NCI-H2107 (cell line): ENCODE measurements around the gene TRMO.

ENCODE experiments used
- DNase-seq: peaks from one replicate; lab custom pipeline; 2025; lab: John Stamatoyannopoulos, UW

TRMO gene

DNA sequence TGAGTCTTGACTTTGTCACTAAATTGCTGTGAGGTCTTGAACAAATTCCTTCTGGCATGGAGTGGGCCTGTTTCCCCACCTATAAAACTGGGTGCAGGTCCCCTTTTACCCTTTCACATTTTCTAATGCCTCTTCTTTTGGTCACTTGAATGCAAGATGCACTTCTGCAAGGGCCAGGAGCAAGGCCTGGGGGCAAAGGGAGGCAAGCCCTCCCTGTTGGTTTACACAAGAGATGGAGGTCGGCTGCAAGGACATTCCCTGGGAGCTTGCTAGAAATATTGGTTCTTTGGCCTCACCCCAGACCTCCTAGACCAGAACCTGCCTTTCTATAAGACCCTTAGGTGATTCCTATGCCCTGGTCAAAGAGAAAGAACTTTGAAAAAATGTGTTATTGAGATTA, 63.5 kb downstream of the TRMO start:
- no peak for DNase-seq

- DNase-seq: no peak
These were observed 63.9 kb downstream of the TRMO start for GRCh38 chr9:97858393-97858713.

- no peak for DNase-seq
These were observed 64.5 kb downstream of the TRMO start for GRCh38 chr9:97857606-97858392.

DNA sequence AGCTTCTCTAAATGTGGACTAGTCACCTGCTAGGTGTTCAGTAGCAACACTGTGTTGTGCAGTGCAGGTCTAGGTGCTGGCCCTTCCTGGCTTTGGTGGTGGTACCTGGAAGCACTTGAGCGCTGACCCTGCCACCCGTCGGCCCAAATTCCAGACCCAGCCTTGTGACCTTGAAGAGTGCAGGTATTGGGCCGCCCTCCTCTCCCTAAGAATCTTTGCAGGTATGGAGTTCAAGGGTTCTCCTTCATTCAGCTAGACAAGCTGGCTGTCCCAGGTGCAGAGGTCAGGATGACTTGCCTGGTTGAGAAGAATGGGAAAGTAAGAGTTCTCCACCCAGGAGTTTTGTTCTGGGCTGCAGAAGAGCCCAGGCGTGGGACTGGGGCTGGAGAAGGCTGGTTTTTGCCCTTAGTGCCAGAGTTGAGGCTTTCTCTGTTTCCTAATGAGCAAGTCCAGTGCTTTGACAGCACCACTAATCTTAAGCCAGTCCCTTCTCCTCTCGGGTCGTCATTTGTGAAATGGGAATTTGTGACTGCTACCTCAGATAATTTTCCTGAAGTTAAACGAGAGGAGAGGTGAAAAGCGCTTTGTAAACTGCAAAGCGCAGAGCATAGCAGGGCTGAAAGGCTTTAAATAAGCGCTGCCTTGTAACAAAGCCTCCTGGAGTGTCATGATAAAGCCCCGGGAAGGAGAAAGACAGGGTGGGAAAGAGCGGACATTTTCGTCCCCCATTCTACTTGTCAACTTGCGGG, 65.3 kb downstream of the TRMO start:
- no peak for DNase-seq

- DNase-seq: no peak
These were observed 66.4 kb downstream of the TRMO start for GRCh38 chr9:97855899-97856298.

DNA sequence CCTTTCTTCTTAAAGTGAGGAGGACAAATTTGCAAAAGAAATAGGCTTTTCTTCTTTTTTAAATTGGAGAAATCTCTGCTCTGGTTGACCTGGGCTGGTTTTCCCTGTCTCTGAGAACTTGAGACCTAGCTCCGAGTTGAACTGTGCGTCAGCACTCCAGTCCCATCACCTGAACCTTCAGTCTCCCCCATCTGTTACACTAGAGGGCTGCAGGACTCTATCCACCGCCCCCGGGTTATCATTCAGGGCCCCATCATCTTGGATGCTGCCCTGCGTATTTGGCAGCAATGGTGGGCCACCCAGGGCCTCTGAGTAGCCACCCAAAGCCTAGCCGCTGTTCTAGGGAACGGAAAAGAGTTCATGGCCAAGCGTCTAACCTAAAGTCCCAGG, 66.8 kb downstream of the TRMO start:
- no peak for DNase-seq

DNA sequence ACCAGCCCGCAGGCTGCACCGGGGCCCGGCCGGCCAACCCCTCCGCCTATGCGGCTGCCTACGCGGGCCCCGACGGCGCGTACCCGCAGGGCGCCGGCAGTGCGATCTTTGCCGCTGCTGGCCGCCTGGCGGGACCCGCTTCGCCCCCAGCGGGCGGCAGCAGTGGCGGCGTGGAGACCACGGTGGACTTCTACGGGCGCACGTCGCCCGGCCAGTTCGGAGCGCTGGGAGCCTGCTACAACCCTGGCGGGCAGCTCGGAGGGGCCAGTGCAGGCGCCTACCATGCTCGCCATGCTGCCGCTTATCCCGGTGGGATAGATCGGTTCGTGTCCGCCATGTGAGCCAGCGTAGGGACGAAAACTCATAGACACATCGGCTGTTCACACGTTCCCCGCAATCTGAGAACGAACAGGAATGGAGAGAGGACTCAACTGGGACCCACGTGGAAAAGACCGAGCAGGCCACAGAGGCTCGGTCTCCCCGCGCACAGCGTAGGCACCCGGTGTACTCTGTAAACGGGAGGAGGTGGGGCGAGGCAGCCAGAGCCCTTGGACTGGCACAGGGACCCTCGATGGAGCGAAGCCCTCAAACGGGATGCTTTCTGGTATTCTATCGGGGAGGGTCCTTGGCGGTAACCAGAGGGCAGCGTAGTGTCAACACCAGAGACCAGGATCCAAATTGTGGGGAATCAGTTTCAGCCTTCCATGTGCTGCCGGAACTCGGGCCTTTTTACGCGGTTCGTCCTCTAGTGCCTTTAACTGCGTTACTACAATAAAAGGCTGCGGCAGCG, 67.4 kb downstream of the TRMO start:
- DNase-seq: no peak
